Mucosa of rectum (tissue), 2 donors: ENCODE measurements around the gene USP35.

Source experiments
- H3K27ac ChIP-seq, 2 donors: one replicate each; pipeline ENCODE4 v1.7.0; 2013; ENCODE audit warnings: inconsistent platforms in 2 of 2, low read depth in 2 of 2, low read length in 2 of 2
- H3K27me3 ChIP-seq, 2 donors: one replicate each; pipeline ENCODE4 v1.7.0; 2013; ENCODE audit warnings: low read length in 2 of 2; ENCODE audit not compliant: control insufficient read depth in 2 of 2, insufficient read depth in 2 of 2
- H3K36me3 ChIP-seq, 2 donors: one replicate each; pipeline ENCODE4 v1.7.0; 2013; ENCODE audit warnings: low read length in 2 of 2; ENCODE audit not compliant: control insufficient read depth in 2 of 2, insufficient read depth in 2 of 2
- H3K4me1 ChIP-seq, 2 donors: one replicate each; pipeline ENCODE4 v1.7.0; 2013; ENCODE audit warnings: low read length in 2 of 2, mild to moderate bottlenecking in 1 of 2; ENCODE audit not compliant: control insufficient read depth in 2 of 2, insufficient read depth in 2 of 2
- H3K4me3 ChIP-seq, 2 donors: one replicate each; pipeline ENCODE4 v1.7.0; 2013; ENCODE audit warnings: low read length in 2 of 2
- H3K9ac ChIP-seq, 2 donors: one replicate each; pipeline ENCODE4 v1.7.0; 2013; ENCODE audit warnings: low read length in 2 of 2, low read depth in 1 of 2, mild to moderate bottlenecking in 1 of 2
- H3K9me3 ChIP-seq, 2 donors: one replicate each; pipeline ENCODE4 v1.7.0; 2013; ENCODE audit warnings: low read length in 2 of 2; ENCODE audit not compliant: control insufficient read depth in 2 of 2
- donor health status: healthy.
- donor health status: Normal muscosa, but diverticular disease.

The USP35 gene

GRCh38 chr11:78261828-78262227, 73.1 kb downstream of the USP35 start:
- Histone ChIP-seq H3K27ac (no peak overlapping the region), H3K9ac (no peak overlapping the region), H3K36me3 (no peaks in the 10 kb centered on the region), H3K4me1 (peaks cover 0 to 13% of the 10 kb centered on the region in 2 donors), H3K9me3 (no peaks in the 10 kb centered on the region), H3K4me3 (no peak overlapping the region), H3K27me3 (no peaks in the 10 kb centered on the region)

GRCh38 chr11:78262238-78262637, 73.5 kb downstream of the USP35 start:
- H3K27ac ChIP-seq, result no peak overlapping the region
- H3K4me1 ChIP-seq, result peaks cover 0 to 9% of the 10 kb centered on the region in 2 donors
- H3K4me3 ChIP-seq, result no peak overlapping the region
- H3K36me3 ChIP-seq, result no peaks in the 10 kb centered on the region
- H3K9me3 ChIP-seq, result no peaks in the 10 kb centered on the region
- no peak overlapping the region for H3K9ac ChIP-seq
- no peaks in the 10 kb centered on the region for H3K27me3 ChIP-seq

- Histone ChIP-seq H3K9ac (no peak overlapping the region), H3K36me3 (no peaks in the 10 kb centered on the region), H3K9me3 (no peaks in the 10 kb centered on the region), H3K4me3 (no peak overlapping the region), H3K27ac (no peak overlapping the region), H3K4me1 (peaks cover 0 to 6% of the 10 kb centered on the region in 2 donors), H3K27me3 (no peaks in the 10 kb centered on the region)
Observed at GRCh38 chr11:78262691-78263090, 74.0 kb downstream of the USP35 start.
